Measurements from ENCODE around the gene PTTG1IP2. TPM values are rescaled to one million over a fixed set of nuclear protein-coding genes. Genes with fewer than 3 reads are reported as not detected.

The PTTG1IP2 gene
- total RNA-seq (2014; rRNA removed; shearing (Covaris generic)) = not detected in 2 replicates

DNA sequence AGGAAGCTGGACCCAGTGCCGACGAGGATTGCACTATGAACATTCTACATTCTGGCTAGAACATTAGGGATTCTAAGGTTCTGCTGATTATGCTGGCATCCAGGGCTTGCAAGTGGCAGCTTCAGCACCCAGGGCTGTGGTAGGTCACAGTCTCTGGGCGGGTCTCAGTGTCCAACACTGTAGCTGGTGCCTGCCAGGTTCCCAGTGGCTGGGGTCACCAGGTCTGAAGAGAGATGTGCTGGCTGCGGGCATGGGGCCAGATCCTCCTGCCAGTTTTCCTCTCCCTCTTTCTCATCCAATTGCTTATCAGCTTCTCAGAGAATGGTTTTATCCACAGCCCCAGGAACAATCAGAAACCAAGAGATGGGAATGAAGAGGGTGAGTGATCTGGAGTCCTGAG, at the start of gene PTTG1IP2:
Gene PTTG1IP2 (plus strand): TSS at position 86 of the 400 bp plus-strand sequence. CDS start 148 bp downstream, at position 234.
- no peak for DNase-seq (ENCODE audit: low spot score)

DNA sequence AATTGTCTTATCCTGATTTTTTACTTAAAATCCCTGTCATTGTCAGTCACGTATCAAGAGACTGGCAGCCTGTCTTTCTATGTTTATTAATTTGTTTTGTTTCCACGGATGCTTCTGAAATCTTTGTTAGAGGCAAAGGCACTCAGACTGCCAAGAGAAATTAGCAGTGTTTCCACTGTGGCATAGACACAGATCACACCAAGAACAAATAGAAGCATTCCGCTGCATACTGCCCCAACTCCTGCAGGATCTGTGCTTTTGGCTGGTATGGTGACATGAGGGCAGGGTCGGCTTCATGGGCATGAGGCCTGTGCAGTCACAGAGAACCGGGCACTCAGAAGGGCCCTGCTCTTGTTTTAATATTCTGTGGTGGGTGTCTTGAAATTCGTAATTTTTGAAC, 47.8 kb upstream of the PTTG1IP2 start:
- no peak for DNase-seq (ENCODE audit: low spot score)

DNA sequence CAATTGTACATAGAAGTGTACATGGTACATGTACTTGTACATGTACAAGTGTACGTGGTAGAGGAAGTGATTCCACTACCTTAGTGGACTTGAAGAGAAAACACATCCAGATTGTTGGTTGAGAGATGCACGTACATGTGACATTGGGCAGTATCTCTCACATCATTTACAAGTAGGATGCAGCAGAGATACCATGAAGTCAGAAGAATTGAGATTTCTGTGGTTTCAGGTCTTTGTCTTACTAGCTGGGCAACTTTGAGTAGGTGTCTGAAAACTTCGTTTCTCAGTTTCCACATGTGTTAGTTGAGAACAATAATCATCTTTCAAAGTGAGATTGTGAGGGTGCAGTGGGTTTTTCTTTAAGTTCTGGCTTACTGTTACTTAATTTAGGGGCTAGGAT, 44.7 kb upstream of the PTTG1IP2 start:
- DNase-seq (ENCODE audit: low spot score) = no peak

DNA sequence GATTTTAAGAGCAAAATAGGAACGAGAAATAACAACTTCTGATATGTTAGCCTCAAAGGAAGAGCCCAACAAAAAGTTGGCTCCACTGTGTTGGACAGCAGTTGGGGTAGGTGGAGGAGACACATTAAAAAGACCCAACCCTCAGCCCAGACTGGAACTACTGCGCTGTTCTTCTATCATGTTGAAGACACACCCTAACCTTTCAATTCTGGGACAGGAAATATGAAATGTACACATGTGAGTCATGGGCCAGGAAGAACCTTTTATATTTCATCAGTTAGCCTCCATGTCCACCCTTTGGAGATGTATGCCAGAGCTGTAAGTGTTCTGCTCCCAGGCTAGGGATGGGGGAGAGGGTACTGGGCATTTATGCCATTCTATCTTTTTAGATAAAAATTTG, 44.1 kb upstream of the PTTG1IP2 start:
- DNase-seq (ENCODE audit: low spot score) = no peak

DNA sequence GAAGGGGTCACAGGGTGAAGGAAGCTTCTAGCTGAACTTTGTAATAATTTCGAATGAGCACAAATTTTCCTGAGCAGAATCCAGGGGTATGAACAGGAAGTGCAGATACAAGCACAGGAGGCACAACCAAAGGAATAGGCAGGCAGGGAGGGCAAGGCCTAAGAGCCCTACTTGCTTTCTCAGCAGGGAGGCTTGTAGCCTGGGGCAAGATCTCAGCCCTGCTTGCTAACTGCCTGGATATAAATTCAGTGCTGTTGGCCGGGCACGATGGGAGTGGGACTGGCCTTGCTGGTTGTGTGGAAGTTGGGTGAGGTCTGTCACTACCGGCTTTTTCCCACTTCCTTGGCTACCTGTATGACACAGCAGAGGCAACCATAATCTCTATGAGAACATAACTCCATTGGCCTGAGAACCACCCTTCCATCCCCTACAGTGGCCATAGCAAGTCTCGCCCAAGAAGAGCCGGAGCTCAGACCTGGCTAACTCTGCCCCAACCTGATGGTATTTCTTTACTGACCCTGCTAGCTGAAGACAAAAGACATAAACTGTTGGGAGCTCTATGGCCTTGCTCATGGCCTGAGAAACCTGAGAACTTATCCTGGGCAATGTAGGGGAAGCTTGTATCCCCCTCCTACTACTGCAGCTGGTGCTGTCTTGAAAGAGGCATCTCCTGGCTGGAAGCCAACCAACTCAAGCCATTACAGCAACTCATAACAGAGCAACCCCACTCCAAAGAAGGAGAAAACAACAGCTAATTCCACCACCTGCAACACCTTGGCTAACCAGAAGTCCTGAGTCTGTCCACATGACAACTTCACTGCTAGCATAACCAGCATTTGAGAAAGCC, 38.6 kb upstream of the PTTG1IP2 start:
- DNase-seq (ENCODE audit: low spot score) = no peak

GRCh38 chr7:90432752-90433151, 36.7 kb upstream of the PTTG1IP2 start:
- no peak for DNase-seq (ENCODE audit: low spot score)

DNA sequence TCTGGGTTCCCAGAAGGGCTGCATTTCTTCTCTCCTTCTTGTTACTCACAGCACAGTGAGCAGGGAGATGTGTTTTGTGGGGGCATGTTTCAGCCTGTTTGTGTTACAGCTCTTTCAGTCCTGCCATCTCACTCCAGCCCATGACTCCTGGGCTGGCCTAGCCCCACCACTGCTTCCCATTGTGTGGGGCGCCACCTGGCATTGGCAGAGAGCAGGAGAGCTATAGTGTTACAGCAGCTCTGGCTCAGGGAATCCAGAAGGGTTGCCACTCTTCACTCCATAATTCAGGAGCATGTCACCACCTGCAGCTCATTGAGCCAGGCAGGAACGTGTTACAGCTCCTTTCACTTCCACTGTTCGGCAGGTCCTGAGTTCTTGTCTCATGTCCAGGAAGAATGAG, 36.2 kb upstream of the PTTG1IP2 start:
- DNase-seq (ENCODE audit: low spot score) = no peak

DNA sequence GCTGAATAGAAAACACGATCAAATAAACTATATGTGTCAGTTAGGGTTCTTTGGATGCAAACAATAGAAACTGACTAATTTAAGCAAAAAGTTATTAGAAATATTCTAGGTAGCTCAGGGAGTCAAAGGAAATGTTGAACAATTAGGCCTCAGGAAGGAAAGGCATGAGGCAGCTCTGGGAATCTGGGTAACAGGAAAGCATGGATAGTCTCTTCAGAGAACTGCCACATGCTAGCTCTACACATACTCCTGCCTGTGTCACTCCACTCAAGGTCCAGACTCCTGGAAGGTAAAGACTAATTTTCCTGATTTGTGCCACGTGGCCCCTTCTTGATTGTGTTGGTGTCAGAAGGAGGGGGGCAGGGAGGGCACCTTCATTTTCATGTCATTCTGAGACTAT, 23.8 kb upstream of the PTTG1IP2 start:
- DNase-seq (ENCODE audit: low spot score) = no peak

- DNase-seq (ENCODE audit: low spot score) = no peak
These were observed 23.1 kb upstream of the PTTG1IP2 start for GRCh38 chr7:90446137-90446899.

- no peak for DNase-seq (ENCODE audit: low spot score)
These were observed 16.1 kb upstream of the PTTG1IP2 start for GRCh38 chr7:90453259-90453891.

DNA sequence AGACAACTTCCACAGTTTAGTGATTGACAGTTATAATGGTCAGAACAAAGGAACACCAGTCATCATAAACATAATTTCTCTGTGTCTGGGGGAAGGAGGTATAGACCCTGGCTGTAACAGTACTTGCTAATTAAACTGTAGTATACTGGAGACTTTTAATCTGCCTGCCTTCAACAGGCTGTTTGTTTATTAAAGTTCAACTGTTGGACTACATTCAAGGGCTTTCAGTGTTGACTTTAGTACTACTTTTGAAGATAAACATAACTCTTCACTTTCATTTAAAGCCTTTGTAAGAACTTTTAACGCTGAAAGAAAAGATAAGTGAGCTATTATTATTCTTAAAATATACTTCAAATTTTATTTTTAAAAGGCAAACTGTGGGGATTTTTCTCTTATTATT, 15.5 kb upstream of the PTTG1IP2 start:
- DNase-seq (ENCODE audit: low spot score) = no peak

- peak; percentile 58 for DNase-seq (ENCODE audit: low spot score)
These were observed 14.0 kb upstream of the PTTG1IP2 start for GRCh38 chr7:90455163-90456030.

DNA sequence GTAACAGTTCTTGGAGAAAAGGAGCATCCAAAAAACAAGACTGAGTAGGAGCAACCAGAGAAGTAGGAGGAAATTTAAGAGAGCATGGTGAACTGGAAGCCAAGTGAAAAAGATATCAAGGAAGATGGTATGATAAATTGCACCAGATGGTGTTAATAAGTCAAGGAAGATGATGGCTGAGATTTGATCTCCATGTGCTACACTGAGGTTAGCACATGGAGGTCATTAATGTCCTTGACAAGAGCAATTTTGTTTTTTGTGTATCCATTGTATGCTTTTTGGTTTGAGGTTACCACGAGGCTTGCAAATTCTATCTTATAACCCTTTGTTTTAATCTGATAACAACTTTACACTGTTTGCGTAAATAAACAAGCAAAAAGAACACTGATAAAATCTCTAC, 11.3 kb upstream of the PTTG1IP2 start:
- DNase-seq (ENCODE audit: low spot score) = no peak

- peak; percentile 18 for DNase-seq (ENCODE audit: low spot score)
These were observed 9.6 kb upstream of the PTTG1IP2 start for GRCh38 chr7:90459888-90460287.

DNA sequence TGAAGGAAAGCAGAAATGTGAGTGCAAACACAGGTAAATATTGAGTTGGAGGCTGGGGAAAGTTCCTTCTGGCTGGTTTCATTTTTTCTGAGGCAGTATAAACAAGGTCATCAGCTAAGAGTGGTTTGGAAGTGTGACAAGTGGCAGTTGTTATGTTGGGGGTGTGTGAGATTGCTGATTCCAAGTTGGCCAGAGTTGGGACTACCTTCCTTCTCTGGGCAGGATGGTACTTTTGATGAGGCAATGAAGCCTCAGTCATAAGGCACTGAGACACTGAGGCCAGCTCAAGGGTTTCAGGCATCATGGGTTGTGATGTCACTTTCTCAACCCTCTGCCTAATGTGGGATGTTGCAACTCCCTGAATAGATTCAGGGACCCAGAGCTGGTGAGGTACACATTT, 8.2 kb upstream of the PTTG1IP2 start:
- DNase-seq (ENCODE audit: low spot score) = no peak

GRCh38 chr7:90463151-90463628, 6.2 kb upstream of the PTTG1IP2 start:
- peak; percentile 55 for DNase-seq (ENCODE audit: low spot score)

DNA sequence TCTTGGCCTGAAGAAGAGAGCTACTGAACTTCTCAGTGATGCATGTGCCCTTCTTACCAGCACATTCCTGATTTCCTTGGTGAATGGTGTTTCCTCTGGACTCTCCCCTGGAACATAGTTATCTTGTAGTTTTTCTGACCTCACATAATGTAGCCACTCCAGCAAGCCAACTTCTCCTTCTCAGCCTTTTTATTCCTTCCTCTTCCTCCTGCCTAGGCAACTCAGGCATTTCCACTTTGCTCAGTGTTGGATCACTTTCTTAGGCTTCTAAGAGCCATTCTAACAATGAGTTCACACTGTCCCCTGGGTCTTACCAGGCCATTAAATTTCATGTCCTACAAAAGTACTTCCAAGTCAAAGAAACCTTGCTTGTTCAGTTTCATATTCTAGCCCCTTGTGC, 3.6 kb upstream of the PTTG1IP2 start:
- DNase-seq (ENCODE audit: low spot score) = no peak

DNA sequence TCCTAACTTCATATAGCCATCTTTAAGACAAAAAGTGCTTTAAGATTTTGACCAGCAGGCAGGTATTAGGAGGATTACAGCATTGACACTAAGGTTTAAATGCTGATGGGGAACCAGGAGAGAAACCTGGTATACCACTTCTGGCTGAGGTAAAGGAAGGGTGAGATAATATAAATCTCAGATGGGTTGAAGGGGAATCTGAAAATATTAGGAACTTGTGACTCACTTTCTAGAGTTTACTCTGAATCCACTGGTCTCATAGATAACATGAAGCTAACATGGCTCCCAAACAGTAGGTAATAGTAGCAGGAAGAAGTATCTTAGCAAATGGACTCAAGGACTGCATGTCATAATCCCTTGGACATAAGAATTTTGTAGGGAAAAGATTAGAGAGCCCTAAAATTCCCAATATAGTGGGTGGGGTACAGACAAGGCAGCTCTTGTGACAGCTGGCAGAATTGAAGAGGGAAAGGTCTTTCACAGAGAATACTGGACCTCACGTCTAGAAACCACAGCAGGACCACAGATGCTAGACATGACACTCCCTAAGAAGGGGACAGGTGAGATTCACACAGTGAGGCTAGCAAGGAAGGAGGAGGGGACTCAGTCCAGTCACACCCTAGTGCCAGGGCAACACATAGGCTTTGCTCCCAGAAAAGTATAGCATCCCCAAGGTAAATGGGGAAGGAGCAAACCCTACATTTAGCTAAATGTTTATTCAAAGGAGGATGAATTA, 3.5 kb downstream of the PTTG1IP2 start:
- no peak for DNase-seq (ENCODE audit: low spot score)

DNA sequence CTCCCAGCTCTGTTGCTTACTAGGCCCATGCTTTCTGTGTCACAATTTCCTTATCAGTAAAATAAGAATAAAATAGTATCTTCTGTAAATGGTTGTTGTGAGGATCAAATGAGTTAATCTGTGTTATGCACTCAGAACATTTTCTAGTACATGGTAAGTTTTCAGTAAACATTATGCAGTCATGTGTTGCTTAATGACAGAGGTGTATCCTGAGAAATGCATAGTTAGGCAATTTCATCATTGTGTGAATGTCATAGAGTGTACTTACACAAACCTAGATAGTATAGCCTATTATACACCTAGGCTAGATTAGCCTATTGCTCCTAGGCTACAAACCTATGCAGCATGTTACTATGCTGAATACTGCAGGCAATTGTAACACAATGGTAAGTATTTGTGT, 4.4 kb downstream of the PTTG1IP2 start:
- DNase-seq (ENCODE audit: low spot score) = no peak

Measured in A172 (cell line).